ENCODE results near the gene PKLR.

DNA sequence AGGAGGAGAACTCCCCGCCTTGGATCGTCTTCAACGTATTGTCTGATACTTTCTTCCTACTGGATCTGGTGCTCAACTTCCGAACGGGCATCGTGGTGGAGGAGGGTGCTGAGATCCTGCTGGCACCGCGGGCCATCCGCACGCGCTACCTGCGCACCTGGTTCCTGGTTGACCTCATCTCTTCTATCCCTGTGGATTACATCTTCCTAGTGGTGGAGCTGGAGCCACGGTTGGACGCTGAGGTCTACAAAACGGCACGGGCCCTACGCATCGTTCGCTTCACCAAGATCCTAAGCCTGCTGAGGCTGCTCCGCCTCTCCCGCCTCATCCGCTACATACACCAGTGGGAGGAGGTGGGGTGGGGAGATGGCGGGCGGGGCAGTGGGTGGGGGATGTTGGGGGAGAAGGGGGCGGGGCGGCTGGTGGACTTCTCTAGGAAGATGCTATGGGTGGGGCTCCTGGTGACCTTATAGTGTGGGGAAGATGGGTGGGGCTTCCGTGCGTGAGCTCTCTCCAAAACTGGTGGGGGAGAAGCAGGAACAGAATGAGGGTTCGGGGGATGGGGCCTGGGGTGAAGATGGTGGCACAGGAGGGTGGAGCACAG, 18.6 kb downstream of the PKLR start:
- TF ChIP-seq, protein P1, sequence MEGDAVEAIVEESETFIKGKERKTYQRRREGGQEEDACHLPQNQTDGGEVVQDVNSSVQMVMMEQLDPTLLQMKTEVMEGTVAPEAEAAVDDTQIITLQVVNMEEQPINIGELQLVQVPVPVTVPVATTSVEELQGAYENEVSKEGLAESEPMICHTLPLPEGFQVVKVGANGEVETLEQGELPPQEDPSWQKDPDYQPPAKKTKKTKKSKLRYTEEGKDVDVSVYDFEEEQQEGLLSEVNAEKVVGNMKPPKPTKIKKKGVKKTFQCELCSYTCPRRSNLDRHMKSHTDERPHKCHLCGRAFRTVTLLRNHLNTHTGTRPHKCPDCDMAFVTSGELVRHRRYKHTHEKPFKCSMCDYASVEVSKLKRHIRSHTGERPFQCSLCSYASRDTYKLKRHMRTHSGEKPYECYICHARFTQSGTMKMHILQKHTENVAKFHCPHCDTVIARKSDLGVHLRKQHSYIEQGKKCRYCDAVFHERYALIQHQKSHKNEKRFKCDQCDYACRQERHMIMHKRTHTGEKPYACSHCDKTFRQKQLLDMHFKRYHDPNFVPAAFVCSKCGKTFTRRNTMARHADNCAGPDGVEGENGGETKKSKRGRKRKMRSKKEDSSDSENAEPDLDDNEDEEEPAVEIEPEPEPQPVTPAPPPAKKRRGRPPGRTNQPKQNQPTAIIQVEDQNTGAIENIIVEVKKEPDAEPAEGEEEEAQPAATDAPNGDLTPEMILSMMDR (IDR thresholded peaks at IDR 0.05; ENCODE audit: low read length), result no peak
- TF ChIP-seq EZH2phosphoT487 (IDR thresholded peaks at IDR 0.05; ENCODE audit: low read length) (no peak), EZH2 (optimal IDR thresholded peaks at IDR 0.05; ENCODE audit: low read depth, low read length) (no peak)

All from MM.1S (cell line).